GM19035 (cell line): ENCODE results near the gene OR51B4.
"Not testable (repeated sequence)": the region's sequence is repeated elsewhere in the genome, so short reads cannot be mapped to it uniquely, and the experiment has no call there.

Experiments
- ATAC-seq: cut with Tn5 transposase; IDR thresholded peaks from one replicate; pipeline ENCODE4 v1.9.1; 2021; ENCODE audit not compliant: unreplicated experiment

The OR51B4 gene

GRCh38 chr11:5275369-5276110, 26.2 kb downstream of the OR51B4 start:
- no peak for ATAC-seq

- no peak for ATAC-seq
These were observed 27.4 kb downstream of the OR51B4 start for GRCh38 chr11:5274395-5274794.

GRCh38 chr11:5272395-5273017, 29.2 kb downstream of the OR51B4 start:
- no peak for ATAC-seq

GRCh38 chr11:5269715-5270147, 32.0 kb downstream of the OR51B4 start, which contains the start of gene HBE1:
TSS of gene HBE1 (minus strand) at chr11:5269945. CDS start at chr11:5269890, 55 bp downstream.
- no peak for ATAC-seq

GRCh38 chr11:5267033-5267563, 34.6 kb downstream of the OR51B4 start:
- ATAC-seq: no peak

GRCh38 chr11:5266609-5267008, 35.1 kb downstream of the OR51B4 start:
- no peak for ATAC-seq

- ATAC-seq: no peak
These were observed 35.9 kb downstream of the OR51B4 start for GRCh38 chr11:5265832-5266231.

- no peak for ATAC-seq
These were observed 43.0 kb downstream of the OR51B4 start for GRCh38 chr11:5258543-5259262.

GRCh38 chr11:5257296-5257695, 44.5 kb downstream of the OR51B4 start:
- ATAC-seq: no peak

- ATAC-seq: not testable (repeated sequence)
These were observed 46.9 kb downstream of the OR51B4 start, which contains the start of gene HBG2 for GRCh38 chr11:5254646-5255413. TSS of gene HBG2 (minus strand) at chr11:5254781. CDS start at chr11:5254728, 53 bp downstream.

- ATAC-seq: not testable (repeated sequence)
These were observed 47.7 kb downstream of the OR51B4 start for GRCh38 chr11:5254023-5254422.

- ATAC-seq: not testable (repeated sequence)
These were observed 48.3 kb downstream of the OR51B4 start for GRCh38 chr11:5253440-5253839.

- no peak for ATAC-seq
These were observed 48.9 kb downstream of the OR51B4 start for GRCh38 chr11:5252919-5253265.

- no peak for ATAC-seq
These were observed 49.4 kb downstream of the OR51B4 start for GRCh38 chr11:5252192-5252918.

GRCh38 chr11:5251746-5252145, 50.0 kb downstream of the OR51B4 start:
- ATAC-seq: no peak
